OCI-LY7 (cell line): ENCODE data around the gene ATP1B1. TPM values are rescaled to one million over a fixed set of nuclear protein-coding genes. Genes with fewer than 3 reads are reported as not detected.

Experiments used
- BruUV-seq: library from RNA; stranded (reverse); fragments of 400-500 nt; replicated peaks from 2 replicates; lab custom pipeline; 2021; lab: Mats Ljungman, UMichigan
- CTCF ChIA-PET: fragments of 300-600 bp; sonication (Branson Sonifier 250); formaldehyde crosslinking; loops from one replicate; lab custom pipeline; 2022; ENCODE audit warnings: antibody characterized with exemption; ENCODE audit not compliant: unreplicated experiment; lab: Charles Lee
- POLR2A ChIA-PET: fragments of 300-600 bp; sonication (Branson Sonifier 250); formaldehyde crosslinking; loops from one replicate; lab custom pipeline; 2022; ENCODE audit warnings: antibody characterized with exemption; lab: Charles Lee
- DNase-seq: peaks from one replicate; pipeline ENCODE4 v3.0.0-alpha.2; 2015; ENCODE audit warnings: low spot score
- H2AFZ ChIP-seq: fragments of 200-600 bp; sonication (generic), shearing (Covaris generic); 2 replicates; pipeline ENCODE4 v1.6.1; 2014; ENCODE audit warnings: mild to moderate bottlenecking, antibody characterized with exemption, low read length, moderate library complexity
- H3K27ac ChIP-seq: fragments of 200-600 bp; sonication (generic); 2 replicates; pipeline ENCODE4 v1.5.1; 2014; ENCODE audit warnings: mixed run types, low read depth, mild to moderate bottlenecking, moderate library complexity, low read length, inconsistent platforms; ENCODE audit not compliant: poor library complexity, severe bottlenecking
- H3K36me3 ChIP-seq: fragments of 200-600 bp; sonication (generic); 2 replicates; pipeline ENCODE4 v1.6.1; 2014; ENCODE audit warnings: mild to moderate bottlenecking, antibody characterized with exemption, low read length, moderate library complexity, mixed read lengths; ENCODE audit not compliant: insufficient read depth
- H3K4me1 ChIP-seq: fragments of 200-600 bp; sonication (generic); 2 replicates; pipeline ENCODE4 v1.5.1; 2014; ENCODE audit warnings: mild to moderate bottlenecking, low read length; ENCODE audit not compliant: insufficient read depth, poor library complexity, severe bottlenecking
- H3K4me2 ChIP-seq: fragments of 200-600 bp; sonication (generic); 2 replicates; pipeline ENCODE4 v1.6.1; 2014; ENCODE audit warnings: mild to moderate bottlenecking, low read length
- H3K4me3 ChIP-seq: fragments of 200-600 bp; sonication (generic); 2 replicates; pipeline ENCODE4 v1.5.1; 2014; ENCODE audit warnings: mild to moderate bottlenecking, low read depth, low read length; ENCODE audit not compliant: poor library complexity, severe bottlenecking
- H3K79me2 ChIP-seq: fragments of 200-600 bp; sonication (generic); 2 replicates; pipeline ENCODE4 v1.6.1; 2016; ENCODE audit warnings: low read depth, mild to moderate bottlenecking, low read length, moderate library complexity, mixed read lengths; ENCODE audit not compliant: insufficient read depth
- H3K9me2 ChIP-seq: fragments of 200-600 bp; sonication (generic); 2 replicates; pipeline ENCODE4 v1.6.1; 2016; ENCODE audit warnings: mild to moderate bottlenecking, low read length, mixed read lengths; ENCODE audit not compliant: insufficient read depth
- H3K9me3 ChIP-seq: fragments of 200-600 bp; sonication (generic); 2 replicates; pipeline ENCODE4 v1.6.1; 2014; ENCODE audit warnings: mild to moderate bottlenecking, mixed run types, low read length, mixed read lengths
- H4K20me1 ChIP-seq: fragments of 200-600 bp; sonication (generic); 2 replicates; pipeline ENCODE4 v1.6.1; 2014; ENCODE audit warnings: mild to moderate bottlenecking, antibody characterized with exemption, low read length, moderate library complexity, mixed read lengths; ENCODE audit not compliant: insufficient read depth
- EZH2phosphoT487 ChIP-seq: fragments of 200-600 bp; sonication (generic); IDR thresholded peaks from 2 replicates; pipeline ENCODE4 v1.6.1; 2018; ENCODE audit warnings: low read depth, borderline replicate concordance, mild to moderate bottlenecking, mixed run types, antibody characterized with exemption, low read length, moderate library complexity, mixed read lengths
- intact Hi-C: fragments of 100-400 bp; cut with micrococcal nuclease; formaldehyde crosslinking; loops from one replicate; pipeline ENCODE4 v1.10.0; 2022; ENCODE audit not compliant: unreplicated experiment
- total RNA-seq, 2 experiments: library from RNA; depleted of rRNA in 1 of 2; stranded (reverse); fragments of >200 nt in 1 of 2; shearing (Covaris generic) in 1 of 2; gene quantifications; 2 replicates each; pipeline ENCODE4 v1.2.3, GENCODE V29; 2014 to 2022
- TF ChIP-seq, protein P1 (sequence below): fragments of 200-600 bp; sonication (generic); conservative IDR thresholded peaks from 2 replicates; pipeline ENCODE4 v1.5.1; 2014; ENCODE audit warnings: mild to moderate bottlenecking, antibody characterized with exemption, low read length, moderate library complexity, mixed read lengths

ATP1B1 gene
- total RNA-seq, 2 experiments from 2014 or later: 17.5 to 22.5 TPM

DNA sequence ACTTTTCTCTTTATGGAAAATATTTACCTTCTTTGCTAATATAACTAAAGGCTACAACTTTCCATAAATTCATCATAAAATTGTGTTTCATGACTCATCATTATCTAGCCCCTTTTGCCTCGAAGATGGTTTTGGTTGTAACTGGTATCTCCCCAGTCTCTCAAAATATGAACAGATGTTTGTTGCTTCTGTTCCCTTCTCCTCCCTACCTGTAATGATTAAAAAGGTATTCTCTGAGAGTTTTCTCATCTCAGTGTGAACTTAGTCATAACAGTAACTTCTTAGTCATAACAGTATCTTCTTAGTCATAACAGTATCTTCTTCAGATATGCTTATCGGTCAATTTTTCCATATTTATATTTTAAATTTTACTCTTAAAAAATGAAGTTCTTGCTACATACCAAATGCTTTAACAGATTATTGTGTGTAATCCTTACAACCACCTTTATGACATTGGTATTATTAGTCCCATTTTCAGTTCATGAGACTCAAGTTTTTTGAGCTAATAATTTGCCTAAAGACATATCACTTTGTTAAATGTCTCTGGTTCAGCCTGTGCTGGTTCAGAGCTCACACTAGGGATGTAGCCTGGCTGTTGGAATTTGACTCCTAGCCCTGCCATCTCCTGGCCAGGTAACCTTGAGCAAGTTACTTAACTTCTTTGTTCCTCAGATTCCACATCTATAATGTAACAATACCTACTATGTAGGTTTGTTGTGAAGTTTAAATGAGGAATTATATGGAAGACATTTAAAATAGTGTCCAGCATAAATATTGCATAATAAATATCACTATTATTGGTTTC lies 32.6 kb downstream of the ATP1B1 start:
- peaks cover 1% of the 10 kb centered on the region; the same call in 1 of the 2 replicates for H3K36me3 ChIP-seq
- intact Hi-C loops: loop anchor here (10.0 kb wide), 1 partner anchor 534 kb away; no protein-coding TSS in a partner anchor
- H3K9me3 ChIP-seq: no peaks in the 10 kb centered on the region
- H2AFZ ChIP-seq: no peak overlapping the region
- H3K9me2 ChIP-seq: no peaks in the 10 kb centered on the region; the same call in 1 of the 2 replicates
- no peaks in the 10 kb centered on the region for H3K79me2 ChIP-seq
- H3K4me1 ChIP-seq: no peaks in the 10 kb centered on the region
- H3K27ac ChIP-seq: no peak overlapping the region
- no TSS peak for BruUV-seq
- no peaks in the 10 kb centered on the region for H4K20me1 ChIP-seq
- H3K4me3 ChIP-seq: no peak overlapping the region
- ChIA-PET CTCF (no interaction called here), POLR2A (interaction anchor here (0.6 to 1.6 kb wide), 4 partner anchors 10 to 1207 kb away, joined by 3 to 4 read pairs (median 4); no protein-coding TSS in a partner anchor)
- no peak for DNase-seq
- no peak overlapping the region for H3K4me2 ChIP-seq
- no peak for TF ChIP-seq EZH2phosphoT487
- TF ChIP-seq, protein P1, sequence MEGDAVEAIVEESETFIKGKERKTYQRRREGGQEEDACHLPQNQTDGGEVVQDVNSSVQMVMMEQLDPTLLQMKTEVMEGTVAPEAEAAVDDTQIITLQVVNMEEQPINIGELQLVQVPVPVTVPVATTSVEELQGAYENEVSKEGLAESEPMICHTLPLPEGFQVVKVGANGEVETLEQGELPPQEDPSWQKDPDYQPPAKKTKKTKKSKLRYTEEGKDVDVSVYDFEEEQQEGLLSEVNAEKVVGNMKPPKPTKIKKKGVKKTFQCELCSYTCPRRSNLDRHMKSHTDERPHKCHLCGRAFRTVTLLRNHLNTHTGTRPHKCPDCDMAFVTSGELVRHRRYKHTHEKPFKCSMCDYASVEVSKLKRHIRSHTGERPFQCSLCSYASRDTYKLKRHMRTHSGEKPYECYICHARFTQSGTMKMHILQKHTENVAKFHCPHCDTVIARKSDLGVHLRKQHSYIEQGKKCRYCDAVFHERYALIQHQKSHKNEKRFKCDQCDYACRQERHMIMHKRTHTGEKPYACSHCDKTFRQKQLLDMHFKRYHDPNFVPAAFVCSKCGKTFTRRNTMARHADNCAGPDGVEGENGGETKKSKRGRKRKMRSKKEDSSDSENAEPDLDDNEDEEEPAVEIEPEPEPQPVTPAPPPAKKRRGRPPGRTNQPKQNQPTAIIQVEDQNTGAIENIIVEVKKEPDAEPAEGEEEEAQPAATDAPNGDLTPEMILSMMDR: no peak

DNA sequence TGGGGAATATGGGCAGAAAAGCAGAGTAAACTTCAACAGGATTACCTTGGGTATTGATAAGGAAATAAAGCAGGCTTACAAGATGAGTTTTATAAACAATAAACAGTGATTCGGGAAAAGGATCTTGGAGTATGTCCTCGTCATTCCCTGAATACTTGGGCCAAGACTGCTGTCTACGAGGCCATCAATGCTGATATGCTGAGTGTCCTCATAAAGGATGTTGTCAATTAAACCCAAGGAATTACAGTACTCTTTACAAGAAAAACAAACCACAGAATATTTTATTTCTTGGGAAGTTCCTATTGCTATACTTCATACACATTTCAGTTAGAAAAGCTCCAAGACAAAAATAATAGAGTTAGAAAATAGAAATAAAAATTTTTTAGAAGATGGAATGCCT lies 34.9 kb downstream of the ATP1B1 start:
- CTCF ChIA-PET: no interaction called here

More for the DNA sequence above, 34.9 kb downstream of the ATP1B1 start:
- DNase-seq: no peak
- Histone ChIP-seq H3K27ac (no peak overlapping the region), H3K4me3 (no peak overlapping the region), H3K36me3 (no peaks in the 10 kb centered on the region), H3K9me2 (no peaks in the 10 kb centered on the region; the same call in 1 of the 2 replicates), H3K4me2 (no peak overlapping the region), H3K4me1 (no peaks in the 10 kb centered on the region), H3K79me2 (no peaks in the 10 kb centered on the region), H3K9me3 (no peaks in the 10 kb centered on the region), H4K20me1 (no peaks in the 10 kb centered on the region), H2AFZ (no peak overlapping the region)
- no TSS peak for BruUV-seq
- POLR2A ChIA-PET: no interaction called here
- TF ChIP-seq EZH2phosphoT487: no peak
- TF ChIP-seq, protein P1: no peak
- intact Hi-C loops: no loop called here
